Ascending aorta (tissue), 2 donors: ENCODE data around the gene RIMBP2. TPM values are rescaled to one million over a fixed set of nuclear protein-coding genes. Genes with fewer than 3 reads are reported as not detected.

Experiments
- DNase-seq, 2 donors: peaks; one replicate each; pipeline ENCODE4 v3.0.0-alpha.2; 2019; ENCODE audit warnings: low spot score in 2 of 2
- H3K27ac ChIP-seq, 2 donors: fragments of 200-600 bp; sonication (generic); one replicate each; pipeline ENCODE4 v1.5.1; 2016 to 2017; ENCODE audit warnings: mild to moderate bottlenecking in 1 of 2
- H3K27me3 ChIP-seq: fragments of 200-600 bp; sonication (generic); one replicate; pipeline ENCODE4 v1.5.1; 2017
- H3K36me3 ChIP-seq, 2 donors: fragments of 200-600 bp; sonication (generic); one replicate each; pipeline ENCODE4 v1.5.1; 2016
- H3K4me1 ChIP-seq, 2 donors: fragments of 200-600 bp; sonication (generic); one replicate each; pipeline ENCODE4 v1.5.1; 2016 to 2017; ENCODE audit warnings: mild to moderate bottlenecking in 1 of 2
- H3K4me3 ChIP-seq, 2 donors: fragments of 200-600 bp; sonication (generic); one replicate each; pipeline ENCODE4 v1.5.1; 2016 to 2017; ENCODE audit warnings: mild to moderate bottlenecking in 1 of 2
- H3K9me3 ChIP-seq, 2 donors: fragments of 200-600 bp; sonication (generic); one replicate each; pipeline ENCODE4 v1.5.1; 2016
- CTCF ChIP-seq, 3 experiments: fragments of 200-600 bp in 2 of 3; fragments of 450-650 bp in 1 of 3; sonication (generic) in 2 of 3; IDR thresholded peaks; one replicate each; pipeline ENCODE4 v1.5.1; 2016 to 2019; ENCODE audit warnings: antibody characterized with exemption in 3 of 3, mild to moderate bottlenecking in 1 of 3, moderate library complexity in 1 of 3
- intact Hi-C: fragments of 100-400 bp; cut with DNase I; formaldehyde crosslinking; loops from one replicate; pipeline ENCODE4 v1.15.1; 2023
- total RNA-seq: library from RNA; depleted of rRNA; stranded (reverse); fragments of >200 nt; gene quantifications from one replicate; pipeline ENCODE4 v1.1.0, GENCODE V29; 2016

The RIMBP2 gene
- total RNA-seq, 1 donor from 2014 or later: not detected

GRCh38 chr12:130482448-130482847 lies 233.7 kb downstream of the RIMBP2 start:
- DNase-seq: no peak
- intact Hi-C loops: no loop called here
- Histone ChIP-seq H3K27me3 (no peaks in the 10 kb centered on the region), H3K9me3 (no peaks in the 10 kb centered on the region), H3K36me3 (no peaks in the 10 kb centered on the region), H3K4me1 (no peaks in the 10 kb centered on the region), H3K27ac (no peak overlapping the region), H3K4me3 (no peak overlapping the region)
- TF ChIP-seq CTCF (IDR thresholded peaks at IDR 0.05): no peak

- no peak for TF ChIP-seq CTCF (IDR thresholded peaks at IDR 0.05)
- Histone ChIP-seq H3K9me3 (no peaks in the 10 kb centered on the region), H3K27me3 (no peaks in the 10 kb centered on the region), H3K36me3 (no peaks in the 10 kb centered on the region), H3K27ac (no peak overlapping the region), H3K4me1 (no peaks in the 10 kb centered on the region), H3K4me3 (no peak overlapping the region)
- no peak for DNase-seq
- intact Hi-C loops: no loop called here
Measured at GRCh38 chr12:130481392-130481879, 234.7 kb downstream of the RIMBP2 start.

- TF ChIP-seq CTCF (IDR thresholded peaks at IDR 0.05): no peak
- no peaks in the 10 kb centered on the region for H3K9me3 ChIP-seq
- intact Hi-C loops: no loop called here
- H3K27me3 ChIP-seq: no peaks in the 10 kb centered on the region
- no peak for DNase-seq
- H3K36me3 ChIP-seq: no peaks in the 10 kb centered on the region
- no peak overlapping the region for H3K4me3 ChIP-seq
- H3K4me1 ChIP-seq: no peaks in the 10 kb centered on the region
- H3K27ac ChIP-seq: no peak overlapping the region
Measured at GRCh38 chr12:130480887-130481286, 235.2 kb downstream of the RIMBP2 start.

GRCh38 chr12:130480231-130480630 lies 235.9 kb downstream of the RIMBP2 start:
- no peaks in the 10 kb centered on the region for H3K27me3 ChIP-seq
- no peak overlapping the region for H3K27ac ChIP-seq
- TF ChIP-seq CTCF (IDR thresholded peaks at IDR 0.05): no peak
- DNase-seq: no peak
- intact Hi-C loops: no loop called here
- no peaks in the 10 kb centered on the region for H3K36me3 ChIP-seq
- no peaks in the 10 kb centered on the region for H3K9me3 ChIP-seq
- no peaks in the 10 kb centered on the region for H3K4me1 ChIP-seq
- no peak overlapping the region for H3K4me3 ChIP-seq

GRCh38 chr12:130479401-130480125 lies 236.5 kb downstream of the RIMBP2 start:
- Histone ChIP-seq H3K9me3 (no peaks in the 10 kb centered on the region), H3K27me3 (no peaks in the 10 kb centered on the region), H3K36me3 (no peaks in the 10 kb centered on the region), H3K4me1 (no peaks in the 10 kb centered on the region), H3K27ac (no peak overlapping the region), H3K4me3 (no peak overlapping the region)
- no peak for TF ChIP-seq CTCF (IDR thresholded peaks at IDR 0.05)
- DNase-seq: no peak
- intact Hi-C loops: no loop called here
